AG09319 (cell line): ENCODE data around the gene USPL1.

Experiments used
- DNase-seq: peaks from one replicate; pipeline ENCODE4 v3.0.0-alpha.2; 2010; ENCODE audit warnings: low read depth; ENCODE audit errors: extremely low read depth
- CTCF ChIP-seq: IDR thresholded peaks from 2 replicates; pipeline ENCODE4 v1.5.1; 2011; ENCODE audit warnings: low read depth, mild to moderate bottlenecking, inconsistent platforms, low read length, moderate library complexity

USPL1 gene

GRCh38 chr13:30668312-30668711 is 50.6 kb downstream of the USPL1 start:
- no peak for TF ChIP-seq CTCF
- DNase-seq, result no peak

GRCh38 chr13:30671271-30671815 is 53.6 kb downstream of the USPL1 start:
- no peak for TF ChIP-seq CTCF
- no peak for DNase-seq

- peak; percentile 48 for DNase-seq
- peak; percentile 55 for TF ChIP-seq CTCF
Measured at GRCh38 chr13:30673669-30674521, 56.2 kb downstream of the USPL1 start.

- no peak for TF ChIP-seq CTCF
- DNase-seq, result no peak
Measured at GRCh38 chr13:30675717-30676116, 58.0 kb downstream of the USPL1 start.

GRCh38 chr13:30676672-30677071 is 59.0 kb downstream of the USPL1 start:
- TF ChIP-seq CTCF, result peak; percentile 23
- no peak for DNase-seq

- peak; percentile 63 for TF ChIP-seq CTCF
- DNase-seq, result peak; percentile 5
Measured at GRCh38 chr13:30679483-30680330, 62.0 kb downstream of the USPL1 start.
